DMS 273 (cell line): ENCODE data around the gene AVL9.
"Not testable (repeated sequence)": the region's sequence is repeated elsewhere in the genome, so short reads cannot be mapped to it uniquely, and the experiment has no call there.

Source experiments
- DNase-seq: peaks from one replicate; lab custom pipeline; 2025; ENCODE audit not compliant: unreplicated experiment; lab: John Stamatoyannopoulos, UW

The AVL9 gene

GRCh38 chr7:32494946-32495297 is 367 bp upstream of the AVL9 start:
- no peak for DNase-seq

- peak; percentile 65 for DNase-seq
Observed at GRCh38 chr7:32496052-32496813, 944 bp downstream of the AVL9 start.

- not testable (repeated sequence) for DNase-seq
Observed at GRCh38 chr7:32499755-32500154, 4.5 kb downstream of the AVL9 start.

DNA sequence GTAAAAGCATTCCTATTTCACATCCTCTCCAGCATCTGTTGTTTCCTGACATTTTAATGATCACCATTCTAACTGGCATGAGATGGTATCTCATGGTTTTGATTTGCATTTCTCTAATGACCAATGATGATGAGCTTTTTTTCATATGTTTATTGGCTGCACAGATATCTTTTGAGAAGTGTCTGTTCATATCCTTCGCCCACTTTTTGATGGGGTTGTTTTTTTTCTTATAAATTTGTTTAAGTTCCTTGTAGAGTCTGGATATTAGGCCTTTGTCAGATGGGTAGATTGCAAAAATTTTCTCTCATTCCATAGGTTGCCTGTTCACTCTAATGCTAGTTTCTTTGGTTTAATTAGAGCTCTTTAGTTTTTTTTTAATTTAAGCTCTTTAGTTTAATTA is 4.9 kb downstream of the AVL9 start:
- DNase-seq: not testable (repeated sequence)

DNA sequence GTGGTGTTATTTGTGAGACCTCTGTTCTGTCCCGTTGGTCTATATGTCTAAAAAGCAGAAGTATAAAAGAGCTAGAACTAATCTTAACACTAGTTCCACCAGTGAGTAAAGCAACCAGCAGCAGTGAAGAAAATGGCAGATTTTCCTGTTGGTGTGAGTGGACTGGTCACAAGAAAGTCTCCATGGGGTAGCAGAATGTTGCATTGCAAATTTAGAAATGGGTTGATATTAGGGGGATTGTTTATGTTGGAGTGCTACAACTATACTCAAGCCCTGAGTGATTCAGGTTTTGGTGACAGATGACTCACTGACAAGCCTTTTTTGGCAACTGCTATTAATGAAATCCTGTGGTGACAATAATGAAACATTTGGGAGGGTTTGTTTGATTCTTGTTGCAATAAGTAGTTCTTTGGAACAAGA is 5.6 kb downstream of the AVL9 start:
- DNase-seq: peak; percentile 31

DNA sequence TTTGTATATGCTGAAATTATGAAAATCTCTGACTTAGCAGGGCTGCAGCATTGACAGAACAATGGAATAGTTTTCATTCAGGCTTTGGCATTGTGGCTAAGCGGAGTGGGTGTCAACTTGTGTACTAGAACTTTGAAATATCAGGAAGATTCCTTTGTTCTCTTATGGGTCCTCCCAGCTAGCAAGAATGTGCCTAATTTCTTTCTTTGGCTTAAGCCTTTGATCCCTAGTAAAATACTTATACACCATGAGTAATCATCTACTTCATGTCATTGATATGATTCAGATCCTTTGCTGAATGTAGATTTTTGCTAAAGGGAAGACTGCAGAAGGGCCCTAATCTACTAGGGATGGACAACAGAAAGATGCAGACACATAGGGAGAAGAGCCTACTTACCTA is 6.2 kb downstream of the AVL9 start:
- no peak for DNase-seq

DNA sequence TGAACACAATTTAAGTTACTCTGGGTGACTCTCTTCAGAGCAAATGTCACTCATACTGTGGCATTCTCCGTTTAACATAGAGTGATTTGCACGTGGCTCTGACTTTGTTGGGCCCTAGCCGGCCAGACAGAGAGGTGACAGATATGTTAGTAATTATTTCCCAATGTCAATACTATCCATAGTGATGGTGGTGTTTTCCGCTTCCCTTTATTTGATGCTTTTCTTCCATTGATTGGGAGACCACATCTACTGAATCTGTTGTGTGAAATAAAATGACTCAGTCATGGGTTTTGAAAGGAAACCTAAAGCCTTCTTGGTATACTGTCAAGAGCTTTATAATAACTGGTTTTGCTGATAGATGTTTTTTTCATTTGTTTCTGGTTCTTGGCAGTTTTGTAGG is 7.4 kb downstream of the AVL9 start:
- no peak for DNase-seq

- no peak for DNase-seq
Observed at GRCh38 chr7:32506266-32507054, 11.2 kb downstream of the AVL9 start.

GRCh38 chr7:32507414-32507813 is 12.1 kb downstream of the AVL9 start:
- DNase-seq: no peak

- no peak for DNase-seq
Observed at GRCh38 chr7:32511791-32512190, 16.5 kb downstream of the AVL9 start.

DNA sequence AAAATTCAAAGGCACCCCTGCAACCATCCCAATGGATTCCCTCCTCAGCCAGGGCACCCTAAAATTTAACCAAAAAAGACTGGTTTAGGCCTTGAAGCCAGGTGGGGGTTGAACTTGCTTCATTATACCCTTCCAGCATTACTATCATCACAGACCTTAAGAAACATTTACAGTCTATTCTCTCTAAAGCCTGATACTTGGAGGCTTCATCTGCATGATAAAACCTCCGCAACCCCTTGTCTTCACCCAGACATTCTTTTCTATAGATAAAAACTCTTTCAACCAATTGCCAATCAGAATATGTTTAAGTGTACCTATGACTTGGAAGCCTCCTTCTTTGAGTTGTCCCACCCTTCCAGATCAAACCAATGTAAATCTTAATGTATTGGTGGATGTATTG is 17.9 kb downstream of the AVL9 start:
- DNase-seq: no peak

- DNase-seq: no peak
Observed at GRCh38 chr7:32515890-32516550, 20.7 kb downstream of the AVL9 start.

- DNase-seq: no peak
Observed at GRCh38 chr7:32516551-32517100, 21.3 kb downstream of the AVL9 start.

DNA sequence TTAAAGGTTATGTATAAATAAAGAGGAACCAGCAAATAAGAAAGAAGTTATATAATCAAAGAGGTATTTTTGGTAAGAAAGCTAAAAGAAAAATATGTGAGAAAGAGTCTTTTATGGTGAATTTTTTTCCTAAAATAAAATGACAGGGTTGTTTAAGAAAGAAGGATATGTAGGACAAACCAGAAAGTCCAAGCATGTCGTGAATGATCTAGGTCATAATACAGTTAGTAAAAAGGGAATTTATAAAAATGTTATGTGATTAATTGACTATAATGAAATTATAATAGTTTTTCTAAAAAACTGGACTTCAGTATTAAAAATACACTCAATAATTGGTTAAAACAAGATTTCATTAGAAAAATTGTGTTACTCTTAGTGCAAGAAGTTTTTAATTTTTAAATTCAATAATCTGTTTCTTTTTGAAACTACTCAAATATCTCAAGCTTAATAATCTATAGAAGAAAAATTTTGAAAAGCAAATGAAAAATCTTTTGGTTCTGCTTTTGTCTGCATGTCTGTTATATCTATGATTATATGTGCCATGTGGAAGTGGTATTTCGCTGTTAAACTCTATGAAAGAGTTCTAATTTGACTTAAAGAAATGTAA is 23.3 kb downstream of the AVL9 start:
- DNase-seq: peak; percentile 80

DNA sequence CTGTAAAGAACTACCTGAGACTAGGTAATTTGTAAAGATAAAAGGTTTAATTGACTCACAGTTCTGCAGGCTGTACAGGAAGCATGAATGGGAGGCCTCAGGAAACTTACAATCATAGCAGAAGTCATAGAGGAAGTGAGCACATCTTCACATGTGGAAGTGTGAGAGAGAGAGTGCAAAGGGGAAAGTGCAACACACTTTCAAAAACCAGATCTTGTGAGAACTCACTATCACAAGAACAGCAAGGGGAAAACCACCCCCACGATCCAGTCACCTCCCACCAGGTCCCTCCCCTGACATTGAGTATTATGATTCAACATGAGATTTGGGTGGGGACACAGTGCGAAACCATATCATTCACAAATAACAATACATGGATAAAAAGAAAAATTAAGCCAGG is 24.5 kb downstream of the AVL9 start:
- DNase-seq: no peak

DNA sequence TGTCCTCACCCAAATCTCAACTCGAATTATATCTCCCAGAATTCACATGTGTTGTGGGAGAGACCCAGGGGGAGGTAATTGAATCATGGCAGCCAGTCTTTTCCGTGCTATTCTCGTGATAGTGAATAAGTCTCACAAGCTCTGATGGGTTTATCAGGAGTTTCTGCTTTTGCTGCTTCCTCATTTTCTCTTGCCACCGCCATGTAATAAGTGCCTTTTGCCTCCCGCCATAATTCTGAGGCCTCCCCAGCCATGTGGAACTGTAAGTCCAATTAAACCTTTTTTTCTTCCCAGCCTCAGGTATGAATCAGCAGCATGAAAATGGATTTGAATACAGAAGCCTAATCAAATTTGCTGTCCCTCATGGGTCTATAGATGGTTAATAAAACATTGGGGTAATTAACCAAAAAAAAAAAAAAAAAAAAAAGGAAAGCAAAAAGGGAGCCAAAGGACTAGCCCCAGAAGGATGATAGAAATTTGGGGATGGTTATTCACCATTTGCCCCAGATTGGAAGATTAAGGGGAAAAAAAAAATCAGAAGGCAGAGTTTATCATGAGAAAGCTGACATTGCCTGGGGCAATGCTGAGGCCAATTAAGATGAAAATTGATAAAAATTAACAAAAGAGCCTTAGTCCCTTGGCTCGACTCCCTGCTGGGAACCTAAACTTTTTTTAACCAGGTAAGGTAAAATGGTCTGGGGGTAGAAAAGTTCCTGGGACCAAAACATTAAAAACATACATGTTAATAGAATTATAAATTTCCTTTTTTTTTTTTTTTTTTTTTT is 27.6 kb downstream of the AVL9 start:
- no peak for DNase-seq

DNA sequence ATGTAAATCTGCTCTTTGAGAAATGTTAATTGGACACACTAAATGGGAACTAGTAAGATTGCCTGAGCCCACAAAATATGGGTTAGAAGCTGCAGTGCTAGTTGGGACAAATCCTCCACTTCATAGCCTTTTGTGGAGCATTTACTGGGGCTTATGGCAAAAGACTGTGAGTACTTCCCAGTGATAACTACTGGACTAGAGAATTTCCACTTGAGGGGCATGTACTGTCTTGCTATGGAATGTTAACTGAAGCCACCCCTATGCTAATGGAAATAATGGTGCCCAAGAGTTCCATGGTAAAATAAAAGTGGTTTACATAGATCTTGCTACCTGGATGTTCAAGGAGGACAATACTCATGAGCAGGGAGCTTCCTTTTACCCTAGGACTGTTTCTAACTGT is 29.3 kb downstream of the AVL9 start:
- no peak for DNase-seq

- DNase-seq: no peak
Observed at GRCh38 chr7:32525839-32526238, 30.6 kb downstream of the AVL9 start.

GRCh38 chr7:32531402-32531801 is 36.1 kb downstream of the AVL9 start:
- DNase-seq: no peak

DNA sequence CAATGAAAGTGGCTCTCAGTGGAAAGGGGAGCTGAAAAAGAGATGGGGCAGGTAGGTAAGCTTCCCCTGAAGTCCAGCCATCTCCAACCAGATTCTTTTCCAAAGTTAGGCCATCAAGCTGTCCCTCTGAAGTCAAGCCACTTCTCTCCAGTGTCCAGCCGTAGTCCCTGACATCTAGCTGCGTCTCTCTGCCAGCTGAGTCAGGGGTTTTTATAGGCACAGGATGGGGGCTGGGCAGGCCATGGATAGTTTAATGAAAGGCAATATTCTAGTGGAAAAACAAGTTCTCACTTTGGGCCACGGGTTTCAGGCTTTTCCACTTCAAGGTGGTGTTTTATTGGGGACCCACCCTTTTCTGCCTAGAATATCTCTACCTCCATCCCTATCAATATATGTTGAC is 36.8 kb downstream of the AVL9 start:
- no peak for DNase-seq

DNA sequence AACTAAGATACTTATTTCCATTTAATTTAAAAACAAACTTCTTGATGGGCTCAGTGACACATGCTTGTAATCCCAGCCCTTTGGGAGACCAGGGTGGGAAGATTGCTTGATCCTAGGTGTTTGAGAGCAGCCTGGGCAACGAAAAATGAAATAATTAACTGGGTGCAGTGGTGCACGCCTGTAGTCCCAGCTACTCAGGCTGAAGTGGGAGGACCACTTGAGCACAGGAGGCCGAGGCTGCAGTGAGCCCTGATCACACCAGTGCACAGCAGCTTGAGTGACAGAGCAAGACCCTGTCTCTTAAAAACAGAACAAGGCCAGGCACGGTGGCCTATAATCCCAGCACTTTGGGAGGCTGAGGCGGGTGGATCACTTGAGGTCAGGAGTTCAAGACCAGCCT is 37.4 kb downstream of the AVL9 start:
- no peak for DNase-seq
